ENCODE results near the gene SELENON. TPM values are rescaled to one million over a fixed set of nuclear protein-coding genes. Genes with fewer than 3 reads are reported as not detected.

Gene SELENON
- total RNA-seq, 4 donors from 2014 or later = 20.0 to 51.0 (median 43.3) TPM

GRCh38 chr1:25813734-25814471, 13.9 kb downstream of the SELENON start:
- intact Hi-C loops (cut with DNase I; ENCODE audit: low total_unique reads) = no loop called here
- Histone ChIP-seq H3K36me3 (peaks cover 0 to 67% of the 10 kb centered on the region in 2 donors), H3K4me1 (peaks cover 16 to 22% of the 10 kb centered on the region in 2 donors), H3K9me3 (no peaks in the 10 kb centered on the region), H3K27ac (no peak overlapping the region), H3K4me3 (no peak overlapping the region), H3K27me3 (no peaks in the 10 kb centered on the region)
- ATAC-seq (no peak), DNase-seq (peak in 1 of 2 donors; percentile 11)
- no peak for TF ChIP-seq CTCF (IDR thresholded peaks at IDR 0.05 in 4 of 5, conservative IDR thresholded peaks at IDR 0.05 in 1 of 5)
- TF ChIP-seq POLR2A (IDR thresholded peaks at IDR 0.05) = no peak
- in situ Hi-C loops (cut with MboI; ENCODE audit: low sequenced_read_pairs in 4 of 4) = no loop called here

- TF ChIP-seq CTCF (IDR thresholded peaks at IDR 0.05 in 4 of 5, conservative IDR thresholded peaks at IDR 0.05 in 1 of 5) (no peak), POLR2A (IDR thresholded peaks at IDR 0.05) (no peak)
- intact Hi-C loops (cut with DNase I; ENCODE audit: low total_unique reads) = no loop called here
- H3K4me3 ChIP-seq = no peak overlapping the region
- peaks cover 0 to 60% of the 10 kb centered on the region in 2 donors for H3K36me3 ChIP-seq
- no peak overlapping the region for H3K27ac ChIP-seq
- DNase-seq = peak in 1 of 2 donors; percentile 8
- H3K9me3 ChIP-seq = no peaks in the 10 kb centered on the region
- H3K4me1 ChIP-seq = peaks cover 19 to 27% of the 10 kb centered on the region in 2 donors
- ATAC-seq = no peak
- in situ Hi-C loops (cut with MboI; ENCODE audit: low sequenced_read_pairs in 4 of 4) = no loop called here
- no peaks in the 10 kb centered on the region for H3K27me3 ChIP-seq
These were observed 14.6 kb downstream of the SELENON start for GRCh38 chr1:25814549-25815087.

GRCh38 chr1:25815208-25816111, 15.5 kb downstream of the SELENON start:
- TF ChIP-seq CTCF (IDR thresholded peaks at IDR 0.05 in 4 of 5, conservative IDR thresholded peaks at IDR 0.05 in 1 of 5) = no peak
- no peak for TF ChIP-seq POLR2A (IDR thresholded peaks at IDR 0.05)
- Histone ChIP-seq H3K36me3 (peaks cover 0 to 52% of the 10 kb centered on the region in 2 donors), H3K27ac (no peak overlapping the region), H3K4me3 (no peak overlapping the region), H3K27me3 (no peaks in the 10 kb centered on the region), H3K9me3 (no peaks in the 10 kb centered on the region), H3K4me1 (peaks cover 18 to 23% of the 10 kb centered on the region in 2 donors)
- intact Hi-C loops (cut with DNase I; ENCODE audit: low total_unique reads) = no loop called here
- in situ Hi-C loops (cut with MboI; ENCODE audit: low sequenced_read_pairs in 4 of 4) = no loop called here
- no peak for ATAC-seq
- peak in 1 of 2 donors; percentile 13 for DNase-seq

- H3K4me1 ChIP-seq = peaks cover 13 to 22% of the 10 kb centered on the region in 2 donors
- peak in 1 of 2 donors; percentile 8 for DNase-seq
- intact Hi-C loops (cut with DNase I; ENCODE audit: low total_unique reads) = no loop called here
- peaks cover 0 to 52% of the 10 kb centered on the region in 2 donors for H3K36me3 ChIP-seq
- TF ChIP-seq POLR2A (IDR thresholded peaks at IDR 0.05) (no peak), CTCF (IDR thresholded peaks at IDR 0.05 in 4 of 5, conservative IDR thresholded peaks at IDR 0.05 in 1 of 5) (no peak)
- H3K4me3 ChIP-seq = no peak overlapping the region
- H3K9me3 ChIP-seq = no peaks in the 10 kb centered on the region
- no peak overlapping the region for H3K27ac ChIP-seq
- in situ Hi-C loops (cut with MboI; ENCODE audit: low sequenced_read_pairs in 4 of 4) = no loop called here
- no peak for ATAC-seq
- H3K27me3 ChIP-seq = no peaks in the 10 kb centered on the region
These were observed 16.2 kb downstream of the SELENON start for GRCh38 chr1:25816112-25816718.

Measured in gastrocnemius medialis (tissue), 4 donors.